Spleen (tissue), 11 donors: Measurements from ENCODE around the gene TRAFD1. TPM values are rescaled to one million over a fixed set of nuclear protein-coding genes. Genes with fewer than 3 reads are reported as not detected.

Source experiments
- DNase-seq: peaks from one replicate; pipeline ENCODE4 v3.0.0-alpha.2; 2020
- H3K27ac ChIP-seq, 8 donors: fragments of 200-600 bp; sonication (generic) in 7 of 8; 1 replicate in 4 of 8; 2 replicates in 4 of 8; pipeline versions ENCODE4 v1.5.0 to v1.8.0; 2016 to 2021; ENCODE audit warnings: inconsistent platforms in 4 of 8, mild to moderate bottlenecking in 4 of 8, moderate library complexity in 1 of 8
- H3K27me3 ChIP-seq, 7 donors: fragments of 200-600 bp; sonication (generic) in 6 of 7; replicated peaks in 1 of 7; 1 replicate in 4 of 7; 2 replicates in 3 of 7; pipeline versions ENCODE4 v1.5.0 to v1.8.0; 2016 to 2021; ENCODE audit warnings: inconsistent platforms in 3 of 7, mild to moderate bottlenecking in 1 of 7
- H3K36me3 ChIP-seq, 6 donors: fragments of 200-600 bp; sonication (generic) in 5 of 6; 1 replicate in 4 of 6; 2 replicates in 2 of 6; pipeline versions ENCODE4 v1.5.0 to v1.8.0; 2016 to 2021; ENCODE audit warnings: inconsistent platforms in 2 of 6
- H3K4me1 ChIP-seq, 6 donors: fragments of 200-600 bp; sonication (generic) in 5 of 6; 1 replicate in 3 of 6; 2 replicates in 3 of 6; pipeline versions ENCODE4 v1.5.0 to v1.8.0; 2016 to 2021; ENCODE audit warnings: inconsistent platforms in 3 of 6
- H3K4me3 ChIP-seq, 8 donors: fragments of 200-600 bp; sonication (generic) in 7 of 8; 1 replicate in 4 of 8; 2 replicates in 4 of 8; pipeline versions ENCODE4 v1.5.0 to v1.8.0; 2016 to 2021; ENCODE audit warnings: inconsistent platforms in 4 of 8, mild to moderate bottlenecking in 4 of 8, moderate library complexity in 2 of 8
- H3K9me3 ChIP-seq, 8 donors: fragments of 200-600 bp; sonication (generic) in 7 of 8; 1 replicate in 4 of 8; 2 replicates in 4 of 8; pipeline versions ENCODE4 v1.5.0 to v1.8.0; 2016 to 2021; ENCODE audit warnings: inconsistent platforms in 4 of 8
- CTCF ChIP-seq, 11 experiments: fragments of 200-600 bp in 7 of 11; fragments of 450-650 bp in 4 of 11; sonication (generic) in 4 of 11; IDR thresholded peaks in 8 of 11; conservative IDR thresholded peaks in 3 of 11; 1 replicate in 7 of 11; 2 replicates in 4 of 11; pipeline versions ENCODE4 v1.4.0 to v1.8.0; 2016 to 2021; ENCODE audit warnings: antibody characterized with exemption in 11 of 11, inconsistent platforms in 4 of 11, mild to moderate bottlenecking in 1 of 11
- POLR2A ChIP-seq, 3 donors: fragments of 450-650 bp; IDR thresholded peaks; one replicate each; pipeline ENCODE4 v1.5.1; 2017; ENCODE audit warnings: antibody characterized with exemption in 3 of 3, mild to moderate bottlenecking in 1 of 3
- POLR2AphosphoS5 ChIP-seq, 3 donors: sonication (generic); formaldehyde crosslinking; IDR thresholded peaks; one replicate each; pipeline ENCODE4 v1.5.1; 2017; ENCODE audit warnings: antibody characterized with exemption in 3 of 3
- WGBS, 5 donors: extraction: QIAGEN DNeasy Blood & Tissue Kit in 3 of 5; methylation state at CpG; one replicate each; pipeline versions ENCODE4 v1.1.5 to v1.1.7; 2013 to 2018; 5-methylcytosine and 5-hydroxymethylcytosine counted together
- intact Hi-C: fragments of 100-400 bp; cut with DNase I; formaldehyde crosslinking; loops from one replicate; pipeline ENCODE4 v1.15.0; 2023; ENCODE audit warnings: low total_unique reads
- polyA plus RNA-seq, 3 donors: library from polyadenylated mRNA; stranded (reverse); fragments of 200-250 nt; gene quantifications; one replicate each; pipeline ENCODE4 v1.2.1, GENCODE V29; 2013
- total RNA-seq, 7 donors: library from RNA; depleted of rRNA in 3 of 7; stranded (reverse); fragments of >200 nt in 3 of 7; fragmentation: NEBNext Ultra II Directional in 4 of 7; extraction: Animal tissue kit (Norgen Biotek cat#: 25700) in 4 of 7; gene quantifications; one replicate each; pipeline versions ENCODE4 v1.1.0 to v1.2.1, GENCODE V29; 2016 to 2021
- donor health status: healthy with polysubstance abuse.
- donor health status: DM: no; HTN: no; CAD: no; lungs with moderate emphysema.
- donor health status: DM: no; HTN: no; CAD: no.
- donor health status: Bipolar disorder and iron deficiency.
- donor health status: healthy.
- donor health status: DM: no; HTN: no; CAD: no.
- donor health status: DM: yes; HTN: yes; CAD: no.

The TRAFD1 gene
- total and polyA plus RNA-seq, 10 donors = 18.6 to 63.4 (median 51.0) TPM

- TF ChIP-seq CTCF (IDR thresholded peaks at IDR 0.05 in 8 of 11, conservative IDR thresholded peaks at IDR 0.05 in 3 of 11) (no peak), POLR2AphosphoS5 (IDR thresholded peaks at IDR 0.05) (no peak), POLR2A (IDR thresholded peaks at IDR 0.05) (no peak)
- WGBS, 5 donors = 89 to 94% (median 93%) methylated on average over 6 of the region's 6 CpGs
- Histone ChIP-seq H3K4me3 (no peak overlapping the region), H3K36me3 (no peaks in the 10 kb centered on the region), H3K27ac (no peak overlapping the region), H3K27me3 (no peaks in the 10 kb centered on the region), H3K4me1 (peaks cover 8 to 44% (median 28%) of the 10 kb centered on the region in 6 donors), H3K9me3 (no peaks in the 10 kb centered on the region)
- no peak for DNase-seq
- intact Hi-C loops = no loop called here
Measured at GRCh38 chr12:112112409-112113133, 12.8 kb upstream of the TRAFD1 start.

- no peak overlapping the region for H3K4me3 ChIP-seq
- DNase-seq = no peak
- WGBS, 5 donors = 91 to 97% (median 94%) methylated on average over 6 of the region's 6 CpGs
- H3K4me1 ChIP-seq = peaks cover 0 to 32% (median 16%) of the 10 kb centered on the region in 6 donors
- TF ChIP-seq CTCF (IDR thresholded peaks at IDR 0.05 in 8 of 11, conservative IDR thresholded peaks at IDR 0.05 in 3 of 11) (no peak), POLR2AphosphoS5 (IDR thresholded peaks at IDR 0.05) (no peak), POLR2A (IDR thresholded peaks at IDR 0.05) (no peak)
- peak overlapping the region in 1 of 8 donors; percentile 83 for H3K27ac ChIP-seq
- H3K36me3 ChIP-seq = no peaks in the 10 kb centered on the region
- intact Hi-C loops = no loop called here
- no peaks in the 10 kb centered on the region for H3K9me3 ChIP-seq
- no peaks in the 10 kb centered on the region for H3K27me3 ChIP-seq
Measured at GRCh38 chr12:112115259-112116045, 9.9 kb upstream of the TRAFD1 start.

- 36 to 52% (median 43%) methylated on average over 5 to 7 of the region's 7 CpGs for WGBS, 5 donors
- no peaks in the 10 kb centered on the region for H3K27me3 ChIP-seq
- intact Hi-C loops = no loop called here
- H3K36me3 ChIP-seq = no peaks in the 10 kb centered on the region
- H3K27ac ChIP-seq = peak overlapping the region; percentile 4 to 83 (median 74)
- peaks cover 0 to 29% (median 16%) of the 10 kb centered on the region in 6 donors for H3K4me1 ChIP-seq
- peak; percentile 72 for DNase-seq
- no peak for TF ChIP-seq CTCF (IDR thresholded peaks at IDR 0.05 in 8 of 11, conservative IDR thresholded peaks at IDR 0.05 in 3 of 11)
- TF ChIP-seq POLR2AphosphoS5 (IDR thresholded peaks at IDR 0.05) = peak in 2 of 3 donors; percentile 41 to 71
- peak overlapping the region in 1 of 8 donors; percentile 40 for H3K4me3 ChIP-seq
- no peaks in the 10 kb centered on the region for H3K9me3 ChIP-seq
Measured at GRCh38 chr12:112116232-112117060, 8.9 kb upstream of the TRAFD1 start.
